Thyroid gland (tissue), 4 donors: ENCODE results near the gene TMEM59L. TPM values are rescaled to one million over a fixed set of nuclear protein-coding genes. Genes with fewer than 3 reads are reported as not detected.
"Not testable (repeated sequence)": the region's sequence is repeated elsewhere in the genome, so short reads cannot be mapped to it uniquely, and the experiment has no call there.

Experiments
- DNase-seq, 2 donors: peaks; one replicate each; pipeline ENCODE4 v3.0.0-alpha.2; 2019
- H3K27ac ChIP-seq, 3 donors: fragments of 200-600 bp; sonication (generic); 1 replicate in 2 of 3; 2 replicates in 1 of 3; pipeline ENCODE4 v1.5.1; 2016 to 2019; ENCODE audit warnings: mild to moderate bottlenecking in 1 of 3, moderate library complexity in 1 of 3
- H3K27me3 ChIP-seq: fragments of 200-600 bp; sonication (generic); one replicate; pipeline ENCODE4 v1.5.1; 2019
- H3K36me3 ChIP-seq, 2 donors: fragments of 200-600 bp; sonication (generic); one replicate each; pipeline ENCODE4 v1.5.1; 2016 to 2019
- H3K4me1 ChIP-seq, 2 donors: fragments of 200-600 bp; sonication (generic); one replicate each; pipeline ENCODE4 v1.5.1; 2017 to 2019
- H3K4me3 ChIP-seq, 3 donors: fragments of 200-600 bp; sonication (generic); replicated peaks in 1 of 3; 1 replicate in 2 of 3; 2 replicates in 1 of 3; pipeline ENCODE4 v1.5.1; 2016; ENCODE audit warnings: mild to moderate bottlenecking in 1 of 3
- H3K9me3 ChIP-seq: fragments of 200-600 bp; sonication (generic); one replicate; pipeline ENCODE4 v1.5.1; 2017
- CTCF ChIP-seq, 6 experiments: fragments of 200-600 bp in 3 of 6; fragments of 450-650 bp in 3 of 6; sonication (generic) in 3 of 6; IDR thresholded peaks; one replicate each; pipeline ENCODE4 v1.5.1; 2016 to 2019; ENCODE audit warnings: antibody characterized with exemption in 6 of 6, mild to moderate bottlenecking in 2 of 6, inconsistent platforms in 1 of 6, moderate library complexity in 1 of 6
- POLR2A ChIP-seq, 2 donors: fragments of 450-650 bp; IDR thresholded peaks; one replicate each; pipeline ENCODE4 v1.6.1; 2017; ENCODE audit warnings: antibody characterized with exemption in 2 of 2, mild to moderate bottlenecking in 2 of 2, moderate library complexity in 1 of 2
- WGBS, 2 donors: methylation state at CpG; one replicate each; pipeline ENCODE4 v1.1.5; 2017; 5-methylcytosine and 5-hydroxymethylcytosine counted together
- intact Hi-C: fragments of 100-400 bp; cut with DNase I; formaldehyde crosslinking; loops from one replicate; pipeline ENCODE4 v1.15.1; 2023
- total RNA-seq, 4 donors: library from RNA; depleted of rRNA; stranded (reverse); fragments of >200 nt; gene quantifications; one replicate each; pipeline ENCODE4 v1.2.3, GENCODE V29; 2016

Gene TMEM59L
- total RNA-seq, 4 donors from 2014 or later, result 1.3 to 3.1 (median 2.3) TPM

GRCh38 chr19:18597809-18598660, 14.6 kb upstream of the TMEM59L start:
- H3K27me3 ChIP-seq, result no peaks in the 10 kb centered on the region
- WGBS, 2 donors, result 54 to 62% methylated on average over 14 to 25 of the region's 25 CpGs
- no peaks in the 10 kb centered on the region for H3K36me3 ChIP-seq
- TF ChIP-seq POLR2A (IDR thresholded peaks at IDR 0.05) (no peak), CTCF (IDR thresholded peaks at IDR 0.05) (no peak)
- no peaks in the 10 kb centered on the region for H3K9me3 ChIP-seq
- no peak overlapping the region for H3K27ac ChIP-seq
- no peak overlapping the region for H3K4me3 ChIP-seq
- H3K4me1 ChIP-seq, result peaks cover 10 to 20% of the 10 kb centered on the region in 2 donors
- intact Hi-C loops, result loop anchor here (5.0 kb wide), 1 partner anchor 79 kb away; no protein-coding TSS in a partner anchor
- no peak for DNase-seq

GRCh38 chr19:18599485-18599884, 13.2 kb upstream of the TMEM59L start:
- DNase-seq, result no peak
- Histone ChIP-seq H3K9me3 (no peaks in the 10 kb centered on the region), H3K4me3 (no peak overlapping the region), H3K36me3 (no peaks in the 10 kb centered on the region), H3K4me1 (peaks cover 8 to 16% of the 10 kb centered on the region in 2 donors), H3K27me3 (peaks cover 9% of the 10 kb centered on the region), H3K27ac (no peak overlapping the region)
- no peak for TF ChIP-seq CTCF (IDR thresholded peaks at IDR 0.05)
- TF ChIP-seq POLR2A (IDR thresholded peaks at IDR 0.05), result no peak
- 72 to 86% methylated on average over 4 to 20 of the region's 20 CpGs for WGBS, 2 donors
- intact Hi-C loops, result loop anchor here (5.0 kb wide), 1 partner anchor 78 kb away; no protein-coding TSS in a partner anchor

- H3K4me1 ChIP-seq, intact Hi-C loops, DNase-seq, H3K27ac ChIP-seq, H3K36me3 ChIP-seq, H3K4me3 ChIP-seq, H3K9me3 ChIP-seq: not testable (repeated sequence)
- peaks cover 17% of the 10 kb centered on the region for H3K27me3 ChIP-seq
- 90 to 93% methylated on average over 15 of the region's 15 CpGs for WGBS, 2 donors
These were observed 11.8 kb upstream of the TMEM59L start for GRCh38 chr19:18600692-18601397.

GRCh38 chr19:18601875-18602274, 10.8 kb upstream of the TMEM59L start:
- intact Hi-C loops, result no loop called here
- Histone ChIP-seq H3K4me1 (peaks cover 0 to 14% of the 10 kb centered on the region in 2 donors), H3K4me3 (no peak overlapping the region), H3K27ac (no peak overlapping the region), H3K36me3 (no peaks in the 10 kb centered on the region), H3K9me3 (no peaks in the 10 kb centered on the region), H3K27me3 (peaks cover 17% of the 10 kb centered on the region)
- WGBS, 2 donors, result 71 to 84% methylated on average over 4 of the region's 4 CpGs
- no peak for TF ChIP-seq CTCF (IDR thresholded peaks at IDR 0.05)
- no peak for TF ChIP-seq POLR2A (IDR thresholded peaks at IDR 0.05)
- DNase-seq, result no peak

GRCh38 chr19:18603255-18603957, 9.3 kb upstream of the TMEM59L start:
- Histone ChIP-seq H3K4me3 (no peak overlapping the region), H3K27me3 (peaks cover 29% of the 10 kb centered on the region), H3K9me3 (no peaks in the 10 kb centered on the region), H3K36me3 (no peaks in the 10 kb centered on the region), H3K4me1 (peaks cover 7 to 24% of the 10 kb centered on the region in 2 donors), H3K27ac (no peak overlapping the region)
- no peak for DNase-seq
- 22 to 26% methylated on average over 7 to 8 of the region's 32 CpGs for WGBS, 2 donors
- intact Hi-C loops, result no loop called here
- TF ChIP-seq POLR2A (IDR thresholded peaks at IDR 0.05) (no peak), CTCF (IDR thresholded peaks at IDR 0.05) (peak in 1 of 6 experiments; percentile 22)
